IPS-NIHi7 (cell line): ENCODE measurements around the gene ALDH1A1.
A peak's percentile ranks its signal among the peaks of the same experiment; 100 is the strongest.
"Not testable (repeated sequence)": the region's sequence is repeated elsewhere in the genome, so short reads cannot be mapped to it uniquely, and the experiment has no call there.

Source experiments
- DNase-seq: peaks from one replicate; pipeline ENCODE4 v3.0.0; 2012; ENCODE audit warnings: mixed read lengths; ENCODE audit errors: extremely low spot score

The ALDH1A1 gene

DNA sequence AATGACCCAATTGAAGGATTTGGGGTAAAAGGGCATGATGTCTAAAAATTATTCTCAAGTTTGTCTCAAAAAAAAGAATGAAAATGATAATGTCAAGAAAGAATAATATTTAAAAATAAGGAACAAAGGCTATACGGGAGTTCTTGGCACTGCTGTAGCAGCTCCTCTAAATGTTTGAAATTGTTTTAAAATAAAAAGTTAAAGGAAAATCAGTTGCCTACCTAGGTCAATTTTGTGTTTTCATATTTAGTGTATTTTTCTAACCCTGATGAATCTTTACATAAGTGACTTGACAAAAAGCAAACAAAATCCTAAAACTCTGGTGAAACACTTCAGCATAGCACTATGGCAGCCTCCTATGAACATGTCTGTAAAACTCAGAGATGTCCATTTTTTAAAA lies 56.4 kb downstream of the ALDH1A1 start:
- no peak for DNase-seq

DNA sequence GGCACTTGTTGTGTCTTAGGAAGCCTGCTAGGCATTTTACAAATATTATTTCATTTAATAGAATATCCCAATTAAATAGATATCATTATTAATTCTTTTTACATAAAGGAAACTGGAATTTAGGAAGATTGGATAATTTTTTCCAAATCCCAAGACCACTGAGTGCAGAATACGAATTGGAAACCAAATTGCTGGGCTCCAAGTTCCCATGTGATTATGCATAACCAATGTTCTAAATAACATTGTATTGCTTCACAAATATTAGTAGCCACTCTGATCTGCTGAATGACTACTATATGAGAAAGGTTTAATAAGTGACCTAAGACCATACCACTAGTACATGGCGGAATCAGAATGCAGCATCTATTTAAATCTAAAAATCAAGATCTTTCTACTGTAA lies 57.7 kb downstream of the ALDH1A1 start:
- DNase-seq, result no peak

DNA sequence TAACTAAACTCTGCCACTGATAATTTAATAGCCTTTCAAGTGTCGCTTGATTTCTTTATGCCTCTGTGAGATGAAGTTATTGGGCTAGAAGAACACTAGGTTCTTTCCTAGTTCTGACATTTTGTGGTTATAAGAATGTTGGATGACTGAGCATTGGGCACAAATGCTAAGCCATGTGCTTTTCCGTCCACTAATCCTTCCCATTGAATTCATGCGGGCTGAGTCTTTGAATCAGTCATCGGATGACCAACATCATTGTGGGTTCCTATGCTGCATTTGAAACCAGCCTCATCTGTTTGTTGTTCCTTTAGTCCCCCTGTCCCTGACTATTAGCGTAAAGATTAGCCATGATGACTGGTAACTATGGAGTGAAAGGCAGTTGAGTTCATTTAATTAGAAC lies 58.5 kb downstream of the ALDH1A1 start:
- DNase-seq, result no peak

DNA sequence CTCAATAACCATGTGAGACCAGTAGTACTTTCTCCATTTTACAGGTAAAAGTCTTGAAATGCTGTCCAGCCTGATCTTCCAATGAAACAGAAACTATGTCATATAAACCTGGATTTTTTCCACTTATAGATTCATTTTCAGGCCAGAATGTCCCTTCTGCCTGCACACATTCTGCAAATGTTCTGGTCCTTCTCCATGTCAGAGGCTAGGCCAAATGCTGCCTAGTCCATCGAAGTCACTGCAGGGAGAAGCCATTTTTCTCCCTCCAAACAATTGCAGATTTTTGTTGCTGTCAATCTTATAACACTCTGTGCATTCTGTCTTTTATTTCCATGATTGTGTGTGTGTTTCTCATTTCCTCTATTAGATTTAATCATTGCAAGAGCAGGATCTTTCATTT lies 59.4 kb downstream of the ALDH1A1 start:
- DNase-seq, result no peak

DNA sequence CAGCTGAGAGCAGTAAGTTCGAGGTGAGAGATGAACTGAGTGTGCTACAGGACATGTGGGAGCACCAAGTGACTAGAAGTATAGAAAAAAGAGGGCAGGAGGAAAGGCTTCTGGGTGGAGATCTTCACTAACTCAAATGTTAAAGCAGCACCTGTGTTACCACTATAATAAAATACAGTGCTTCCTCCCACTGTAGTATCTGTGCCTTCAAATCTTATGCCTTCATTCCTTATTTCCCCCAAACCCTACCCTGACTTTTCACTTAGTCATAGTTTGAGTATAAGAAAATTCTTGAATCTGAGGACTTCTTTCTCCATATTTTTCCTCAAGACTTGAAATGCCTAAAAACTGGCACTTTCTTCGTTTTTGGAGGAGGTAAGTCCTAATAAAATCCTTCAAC lies 61.8 kb downstream of the ALDH1A1 start:
- no peak for DNase-seq

DNA sequence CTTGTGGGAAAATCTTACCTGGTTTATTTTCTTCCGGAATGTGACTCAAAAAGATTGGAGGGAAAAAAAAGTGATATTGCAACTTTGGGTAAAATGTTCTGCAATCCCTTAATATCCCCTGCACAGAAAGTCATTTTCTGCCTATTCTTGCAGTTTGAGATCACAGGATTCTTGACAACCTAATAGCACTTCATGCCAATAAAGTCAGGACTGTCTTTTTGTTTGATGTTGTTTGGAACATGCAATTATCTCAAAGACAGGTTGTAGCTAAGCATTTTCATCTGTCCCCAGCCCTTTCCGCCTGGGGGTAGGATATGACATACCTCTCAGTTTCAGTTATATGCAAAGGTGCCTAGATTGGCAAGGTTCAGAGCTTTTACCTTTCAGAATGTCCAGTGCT lies 63.9 kb downstream of the ALDH1A1 start:
- no peak for DNase-seq

DNA sequence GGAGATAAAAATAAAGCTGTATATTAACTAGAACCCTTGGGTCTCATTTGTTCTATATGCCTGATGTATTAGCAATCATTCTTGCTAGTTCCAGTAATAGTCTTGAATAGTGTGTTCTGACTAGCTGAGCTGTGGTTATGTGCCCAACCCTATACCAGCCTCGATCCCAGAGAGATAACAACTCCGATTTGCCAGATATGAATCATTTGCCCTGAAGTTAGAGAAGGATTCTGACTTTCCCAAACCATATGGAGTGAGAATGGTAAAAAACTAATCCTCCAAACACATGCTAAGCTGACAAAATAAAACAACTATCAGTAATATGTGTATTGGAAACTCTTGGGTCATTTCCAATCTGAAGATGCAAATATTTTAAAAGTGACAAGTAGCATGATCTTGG lies 64.8 kb downstream of the ALDH1A1 start:
- DNase-seq, result no peak

DNA sequence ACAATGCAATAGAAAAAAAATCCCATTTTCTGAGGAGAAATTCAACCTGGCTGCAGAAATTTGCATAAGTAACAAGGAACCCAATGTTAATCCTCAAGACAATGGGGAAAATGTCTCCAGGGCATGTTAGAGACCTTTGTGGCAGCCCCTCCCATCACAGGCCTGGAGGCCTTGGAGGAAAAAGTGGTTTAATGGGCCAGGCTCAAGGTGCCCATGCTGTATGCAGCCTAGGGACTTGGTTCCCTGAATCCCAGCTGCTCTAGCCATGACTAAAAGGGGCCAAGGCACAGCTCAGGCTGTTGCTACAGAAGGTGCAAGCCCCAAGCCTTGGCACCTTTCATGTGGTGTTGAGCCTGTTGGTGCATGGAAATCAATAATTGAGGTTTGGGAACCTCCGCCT lies 66.5 kb downstream of the ALDH1A1 start:
- no peak for DNase-seq

DNA sequence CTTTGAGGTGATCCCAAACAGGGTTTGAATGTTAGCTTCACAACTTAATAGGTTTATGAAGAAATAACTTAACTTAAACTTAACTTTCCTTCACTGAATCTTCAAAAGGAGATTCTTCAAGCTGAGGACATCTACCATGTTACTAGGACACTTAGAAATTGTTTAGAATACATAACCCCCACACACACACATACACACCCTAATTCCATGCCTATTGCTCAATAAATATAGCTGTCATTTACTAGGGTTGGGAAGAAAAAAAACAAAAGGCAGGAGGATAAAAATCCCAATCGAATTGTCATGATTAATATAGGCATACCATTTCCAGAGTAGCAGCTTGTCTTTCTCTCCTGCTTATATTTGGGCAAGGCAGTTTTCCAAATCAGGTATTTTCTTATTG lies 68.3 kb downstream of the ALDH1A1 start:
- DNase-seq, result no peak

DNA sequence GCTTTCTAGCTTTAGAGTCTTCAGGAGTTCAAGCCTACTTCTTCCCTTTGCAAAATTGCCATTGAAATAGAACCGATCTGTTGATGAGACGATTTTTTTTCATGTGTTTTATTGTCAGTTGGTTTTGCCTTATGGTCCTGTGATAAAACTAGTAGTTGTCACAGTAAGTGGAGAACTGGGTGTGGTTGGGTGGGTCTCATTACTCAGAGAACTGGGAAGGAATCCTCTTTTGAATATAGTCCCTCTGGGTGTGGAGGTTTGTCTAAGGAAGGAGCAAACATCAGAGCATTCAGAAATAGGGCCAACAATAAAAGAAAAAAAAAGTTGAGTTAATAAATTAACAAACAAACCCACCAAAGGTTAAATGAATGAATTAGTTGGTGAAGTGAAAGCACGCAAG lies 69.0 kb downstream of the ALDH1A1 start:
- no peak for DNase-seq

DNA sequence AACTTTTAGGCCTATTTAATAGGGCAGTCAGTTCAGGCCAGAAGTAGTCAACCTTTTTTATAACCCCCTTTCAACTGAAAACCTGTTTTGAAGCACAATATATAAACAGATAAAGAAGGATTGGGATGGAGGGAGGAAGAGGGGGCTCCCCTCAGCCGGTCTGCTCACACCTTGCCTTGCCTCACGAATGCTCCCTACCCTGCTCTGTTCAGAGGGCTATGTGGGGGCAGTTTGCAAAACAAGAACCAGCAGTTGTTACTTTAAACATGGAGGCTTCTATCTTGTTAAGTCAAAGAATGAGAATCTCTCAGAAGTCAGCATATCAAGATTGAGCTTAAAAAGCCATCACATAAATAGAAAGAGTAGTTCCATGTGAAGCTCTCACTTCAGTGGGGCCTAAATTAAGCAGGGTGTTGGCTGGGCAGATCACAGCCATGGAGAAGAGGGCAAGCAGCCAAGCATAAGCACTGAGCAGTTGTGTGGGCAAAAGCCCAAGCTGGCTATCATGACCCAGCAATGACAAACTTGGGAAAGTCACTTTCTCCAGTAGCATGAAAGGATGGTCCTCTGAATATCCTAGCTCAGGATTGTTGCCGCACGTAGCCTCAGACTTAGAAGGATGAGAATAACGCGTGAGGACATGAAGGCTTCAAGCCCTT lies 70.6 kb downstream of the ALDH1A1 start:
- no peak for DNase-seq

DNA sequence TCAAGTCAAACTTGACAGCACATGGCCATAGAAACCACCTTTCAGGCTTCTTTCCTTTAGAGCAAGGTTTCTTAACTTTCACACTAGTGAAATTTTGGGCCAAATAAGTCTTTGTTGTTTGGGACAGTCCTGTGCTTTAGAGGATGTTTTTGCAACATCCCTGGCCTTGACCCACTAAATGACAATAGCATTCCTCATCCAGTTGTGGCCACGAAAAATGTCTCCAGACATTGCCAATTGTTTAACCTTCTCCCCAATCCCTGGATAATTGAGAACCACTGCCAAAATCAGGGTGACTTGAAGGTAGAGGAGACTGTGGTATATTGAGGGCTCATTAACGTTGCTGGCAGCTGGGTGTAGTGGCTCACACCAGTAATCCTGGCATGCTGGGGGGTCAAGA lies 72.0 kb downstream of the ALDH1A1 start:
- no peak for DNase-seq

DNA sequence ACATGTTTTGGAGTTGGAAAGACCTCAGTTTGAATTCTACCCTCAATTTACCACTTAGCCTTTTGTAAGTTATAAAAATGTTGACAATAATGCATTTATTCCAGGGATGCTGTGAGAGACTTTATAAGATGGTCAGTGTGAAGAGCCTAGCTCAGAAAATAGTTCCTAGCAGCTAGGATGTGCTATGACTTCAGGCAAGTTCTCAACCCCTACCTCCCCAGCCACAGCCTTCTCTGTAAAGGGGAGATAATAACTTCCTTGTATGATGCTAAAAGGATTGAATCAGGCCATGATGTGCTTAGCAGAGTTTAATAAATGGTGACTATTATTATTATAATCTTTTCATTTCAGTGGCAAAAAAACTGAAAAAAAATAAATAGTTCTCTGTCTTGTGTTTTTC lies 77.6 kb downstream of the ALDH1A1 start:
- DNase-seq, result no peak

DNA sequence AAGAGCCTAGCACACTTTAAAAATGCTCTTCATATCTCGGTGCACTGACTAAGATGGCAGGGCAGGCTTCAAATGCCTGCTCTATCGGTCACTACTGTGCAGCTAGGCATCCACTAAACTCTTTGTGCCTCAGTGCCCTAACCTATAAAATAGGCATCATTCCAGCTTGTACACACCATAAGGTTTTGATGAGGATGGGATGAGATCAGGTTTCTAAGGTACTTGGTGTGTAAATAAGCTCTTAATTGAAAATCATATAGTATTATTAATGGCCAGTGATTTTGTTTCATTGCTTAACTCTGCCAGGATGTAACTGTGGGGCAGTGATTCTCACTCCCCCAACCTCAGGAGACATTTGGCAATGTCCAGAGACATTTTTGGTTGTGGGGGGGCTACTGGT lies 78.5 kb downstream of the ALDH1A1 start:
- no peak for DNase-seq

DNA sequence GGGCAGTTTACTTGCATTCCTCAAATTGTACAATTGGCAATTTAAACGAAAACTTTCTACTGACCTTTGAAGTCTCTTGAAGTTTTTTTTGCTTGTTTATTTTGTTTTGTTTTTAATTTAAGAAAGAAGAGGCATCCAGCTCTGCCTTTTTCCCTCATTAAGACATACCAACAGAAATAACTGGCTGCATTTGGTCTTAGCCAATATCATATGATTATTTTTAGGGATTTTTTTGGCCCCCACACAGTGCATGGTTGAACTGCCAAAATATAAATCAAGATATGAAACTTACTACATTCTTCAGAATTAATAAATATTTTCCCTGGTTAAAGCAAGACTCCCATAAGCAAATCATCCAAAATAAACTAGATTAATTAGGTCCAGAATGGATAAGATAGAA lies 79.4 kb downstream of the ALDH1A1 start:
- DNase-seq, result no peak

DNA sequence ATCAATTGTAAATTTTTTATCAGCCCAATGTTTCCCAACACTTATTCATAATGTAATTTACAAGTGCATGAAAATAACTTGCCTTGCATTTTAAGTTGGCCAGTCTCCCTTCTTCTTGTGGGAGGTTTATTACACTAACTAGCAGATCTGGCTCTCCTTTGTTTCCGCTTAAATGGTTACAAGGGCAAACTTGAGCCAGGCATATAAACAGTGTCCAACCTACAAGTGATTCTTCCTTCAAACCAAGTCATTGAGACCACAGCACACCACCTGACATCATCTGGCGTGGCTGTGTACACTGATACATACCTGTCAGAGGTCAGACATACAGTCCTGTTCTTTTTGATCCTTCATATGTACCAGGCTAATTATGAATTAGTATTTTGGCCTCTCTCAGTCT lies 80.1 kb downstream of the ALDH1A1 start:
- DNase-seq, result no peak

DNA sequence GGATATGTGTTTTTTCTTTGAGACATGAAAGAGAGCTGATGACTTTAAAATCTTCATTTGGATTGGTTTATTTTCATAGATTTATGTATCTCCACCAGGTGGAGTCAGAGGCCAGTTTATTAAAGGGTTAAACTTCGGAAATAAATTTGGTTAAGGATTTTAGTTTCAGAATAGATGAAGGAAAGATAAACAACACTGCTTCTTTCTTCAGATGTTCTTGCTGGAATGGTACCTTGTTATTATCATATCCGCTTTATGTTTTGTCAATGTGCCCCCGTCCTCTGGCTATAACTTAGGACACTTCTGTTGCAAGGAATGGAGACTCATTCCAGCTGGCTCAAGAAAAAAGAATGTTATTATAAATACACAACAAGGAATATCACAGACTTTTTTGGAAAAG lies 81.2 kb downstream of the ALDH1A1 start:
- DNase-seq, result no peak

DNA sequence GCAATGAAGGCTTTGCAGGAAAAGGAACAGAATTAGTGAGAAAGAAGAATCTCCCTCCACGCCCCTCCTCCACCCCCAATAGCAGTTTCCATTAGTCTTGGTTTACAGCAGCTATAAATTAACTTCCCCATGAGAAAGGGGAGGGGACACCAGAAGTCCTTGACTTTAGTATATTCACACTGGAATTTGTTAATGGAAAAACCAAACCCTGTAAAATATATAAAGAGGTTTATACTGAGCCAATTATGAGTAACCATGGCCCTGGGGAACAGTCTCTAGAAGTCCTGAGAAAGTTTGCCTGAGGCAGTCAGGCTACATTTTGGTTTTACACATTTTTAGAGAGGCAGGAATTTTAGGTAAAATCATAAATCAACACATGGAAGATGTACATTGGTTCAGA lies 88.5 kb downstream of the ALDH1A1 start:
- no peak for DNase-seq

DNA sequence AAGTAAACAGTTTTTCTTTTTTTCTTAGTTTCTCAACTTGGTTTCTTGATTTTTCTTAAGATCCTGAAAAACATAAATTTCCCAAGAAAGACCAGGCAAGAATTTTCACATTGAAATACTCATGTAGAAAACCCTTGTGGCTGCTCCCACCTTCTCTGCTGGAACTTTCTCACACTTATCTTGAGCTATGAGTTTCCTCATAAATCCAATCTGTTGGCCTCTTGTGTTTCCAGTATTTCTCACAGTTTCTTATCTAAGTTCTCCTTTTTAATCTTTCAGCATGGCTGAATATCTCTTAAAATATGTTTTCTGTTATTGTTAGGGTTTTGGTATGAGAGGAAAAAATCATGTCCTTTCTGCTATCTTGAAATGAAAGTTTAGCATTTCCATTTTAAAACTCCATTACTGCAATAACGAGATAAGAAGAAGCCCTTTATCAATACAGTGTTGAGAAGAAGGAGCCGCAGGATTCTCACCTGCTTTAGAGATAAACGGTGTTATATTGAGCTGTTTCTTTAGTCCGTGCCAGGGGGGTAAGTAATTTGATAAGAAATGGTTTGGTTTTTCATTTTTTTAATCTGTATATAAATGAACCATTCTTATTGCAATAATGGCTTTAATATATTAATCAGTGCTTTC lies 89.3 kb downstream of the ALDH1A1 start:
- no peak for DNase-seq

DNA sequence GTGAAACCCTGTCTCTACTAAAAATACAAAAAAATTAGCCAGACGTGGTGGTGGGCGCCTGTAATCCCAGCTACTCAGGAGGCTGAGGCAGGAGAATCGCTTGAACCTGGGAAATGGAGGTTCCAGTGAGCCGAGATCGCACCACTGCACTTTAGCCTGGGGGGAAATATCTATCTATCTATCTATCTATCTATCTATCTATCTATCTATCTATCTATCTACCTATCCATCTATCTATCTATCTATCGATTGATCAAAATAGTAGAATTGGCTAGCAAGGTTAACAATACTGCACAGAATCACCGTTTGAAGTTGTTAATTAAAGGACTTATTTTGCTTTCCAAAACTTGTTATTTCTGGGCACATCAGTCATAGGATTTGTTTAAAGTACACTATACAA lies 90.1 kb downstream of the ALDH1A1 start:
- DNase-seq, result not testable (repeated sequence)

DNA sequence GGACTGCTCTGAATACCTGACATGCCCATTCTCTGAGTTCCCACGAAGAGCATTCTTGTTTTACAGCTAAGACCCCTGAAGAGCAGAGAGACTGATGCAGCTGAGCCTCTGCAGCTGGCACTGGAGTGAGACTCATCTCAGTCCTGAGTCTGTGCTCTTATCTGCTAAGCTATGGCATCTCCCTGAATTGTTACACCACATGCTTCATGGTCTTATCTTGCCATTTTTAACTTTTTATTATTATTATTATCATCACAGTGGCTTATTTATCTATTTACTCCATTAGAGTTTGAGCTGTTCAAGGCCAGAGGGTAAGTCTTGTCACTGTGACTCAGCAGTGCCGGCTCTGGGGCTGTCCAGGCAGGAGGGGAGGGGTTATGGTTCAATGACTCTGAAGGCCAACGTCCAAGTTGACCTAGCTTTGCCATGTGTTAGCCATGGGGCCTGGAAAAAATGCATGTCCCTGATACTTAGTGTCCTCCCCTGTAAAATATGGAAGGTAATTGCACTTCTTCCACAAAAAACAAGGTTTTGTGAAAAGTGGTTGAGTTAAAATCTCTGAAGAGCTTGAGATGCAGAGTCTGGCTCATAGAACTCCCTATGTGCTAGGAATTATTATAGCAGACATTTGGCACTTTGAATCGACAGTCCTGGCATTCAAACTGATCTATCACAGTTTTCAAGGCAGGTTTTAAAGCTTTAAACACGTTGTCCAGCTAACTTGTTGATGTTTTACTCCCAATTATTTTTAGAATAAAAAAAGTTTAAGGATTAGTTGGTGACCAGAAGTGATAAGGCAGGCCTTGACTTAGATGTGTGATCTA lies 94.6 kb downstream of the ALDH1A1 start:
- peak; percentile 36 for DNase-seq

DNA sequence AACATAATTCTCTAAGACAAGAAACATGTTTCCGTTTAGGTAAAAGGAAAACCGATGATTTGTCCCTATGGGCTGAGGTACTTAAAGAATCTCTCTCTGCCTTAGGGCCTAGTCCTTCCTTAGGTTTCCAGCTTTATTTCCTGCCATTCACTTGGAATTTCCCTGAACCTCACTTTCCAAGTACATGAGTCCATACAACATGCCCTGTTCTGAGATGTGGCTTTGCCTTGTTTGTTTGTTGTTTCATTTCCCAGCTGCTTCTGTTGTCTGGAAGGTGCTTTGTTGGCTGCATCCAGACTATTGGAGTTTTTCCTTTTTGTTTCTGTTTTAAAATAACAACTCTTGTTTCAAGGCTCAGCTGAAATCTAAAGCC lies 95.2 kb downstream of the ALDH1A1 start:
- DNase-seq, result no peak

DNA sequence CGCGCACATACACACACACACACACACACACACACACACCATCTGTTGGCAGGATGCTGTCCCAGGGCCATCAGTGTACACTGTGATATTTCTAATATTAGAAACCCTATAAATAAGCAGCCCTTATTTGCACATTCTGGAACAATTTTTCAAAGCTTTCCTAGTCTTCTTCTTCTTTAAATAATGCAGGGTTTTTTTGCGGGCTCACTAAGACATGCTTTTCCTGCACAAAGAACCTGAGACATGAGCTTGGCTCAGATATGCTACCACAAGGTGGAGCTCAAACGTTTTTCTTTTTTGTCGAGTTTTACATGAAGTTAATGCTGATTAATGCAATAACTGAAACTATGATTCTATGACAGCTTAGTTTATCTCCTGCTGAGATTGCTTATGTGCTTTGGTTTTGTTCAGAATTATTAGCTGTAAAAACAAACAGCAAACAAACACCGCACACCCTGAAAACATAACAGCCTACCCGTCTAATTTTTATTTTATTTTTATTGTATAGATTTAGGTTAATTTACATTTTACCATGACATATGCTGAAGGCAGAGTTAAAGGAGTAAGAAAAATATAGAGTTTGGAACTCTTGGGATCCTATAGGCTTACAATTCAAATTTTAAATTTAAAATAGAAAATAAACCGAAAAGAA lies 95.8 kb downstream of the ALDH1A1 start:
- peak; percentile 53 for DNase-seq
